Spleen (tissue), 11 donors: ENCODE data around the gene URAD. TPM values are rescaled to one million over a fixed set of nuclear protein-coding genes. Genes with fewer than 3 reads are reported as not detected.

Experiments
- DNase-seq: peaks from one replicate; pipeline ENCODE4 v3.0.0-alpha.2; 2020
- H3K27ac ChIP-seq, 8 donors: fragments of 200-600 bp; sonication (generic) in 7 of 8; 1 replicate in 4 of 8; 2 replicates in 4 of 8; pipeline versions ENCODE4 v1.5.0 to v1.8.0; 2016 to 2021; ENCODE audit warnings: inconsistent platforms in 4 of 8, mild to moderate bottlenecking in 4 of 8, moderate library complexity in 1 of 8
- H3K27me3 ChIP-seq, 7 donors: fragments of 200-600 bp; sonication (generic) in 6 of 7; replicated peaks in 1 of 7; 1 replicate in 4 of 7; 2 replicates in 3 of 7; pipeline versions ENCODE4 v1.5.0 to v1.8.0; 2016 to 2021; ENCODE audit warnings: inconsistent platforms in 3 of 7, mild to moderate bottlenecking in 1 of 7
- H3K36me3 ChIP-seq, 6 donors: fragments of 200-600 bp; sonication (generic) in 5 of 6; 1 replicate in 4 of 6; 2 replicates in 2 of 6; pipeline versions ENCODE4 v1.5.0 to v1.8.0; 2016 to 2021; ENCODE audit warnings: inconsistent platforms in 2 of 6
- H3K4me1 ChIP-seq, 6 donors: fragments of 200-600 bp; sonication (generic) in 5 of 6; 1 replicate in 3 of 6; 2 replicates in 3 of 6; pipeline versions ENCODE4 v1.5.0 to v1.8.0; 2016 to 2021; ENCODE audit warnings: inconsistent platforms in 3 of 6
- H3K4me3 ChIP-seq, 8 donors: fragments of 200-600 bp; sonication (generic) in 7 of 8; 1 replicate in 4 of 8; 2 replicates in 4 of 8; pipeline versions ENCODE4 v1.5.0 to v1.8.0; 2016 to 2021; ENCODE audit warnings: inconsistent platforms in 4 of 8, mild to moderate bottlenecking in 4 of 8, moderate library complexity in 2 of 8
- H3K9me3 ChIP-seq, 8 donors: fragments of 200-600 bp; sonication (generic) in 7 of 8; 1 replicate in 4 of 8; 2 replicates in 4 of 8; pipeline versions ENCODE4 v1.5.0 to v1.8.0; 2016 to 2021; ENCODE audit warnings: inconsistent platforms in 4 of 8
- CTCF ChIP-seq, 11 experiments: fragments of 200-600 bp in 7 of 11; fragments of 450-650 bp in 4 of 11; sonication (generic) in 4 of 11; IDR thresholded peaks in 8 of 11; conservative IDR thresholded peaks in 3 of 11; 1 replicate in 7 of 11; 2 replicates in 4 of 11; pipeline versions ENCODE4 v1.4.0 to v1.8.0; 2016 to 2021; ENCODE audit warnings: antibody characterized with exemption in 11 of 11, inconsistent platforms in 4 of 11, mild to moderate bottlenecking in 1 of 11
- POLR2A ChIP-seq, 3 donors: fragments of 450-650 bp; IDR thresholded peaks; one replicate each; pipeline ENCODE4 v1.5.1; 2017; ENCODE audit warnings: antibody characterized with exemption in 3 of 3, mild to moderate bottlenecking in 1 of 3
- POLR2AphosphoS5 ChIP-seq, 3 donors: sonication (generic); formaldehyde crosslinking; IDR thresholded peaks; one replicate each; pipeline ENCODE4 v1.5.1; 2017; ENCODE audit warnings: antibody characterized with exemption in 3 of 3
- WGBS, 5 donors: extraction: QIAGEN DNeasy Blood & Tissue Kit in 3 of 5; methylation state at CpG; one replicate each; pipeline versions ENCODE4 v1.1.5 to v1.1.7; 2013 to 2018; 5-methylcytosine and 5-hydroxymethylcytosine counted together
- intact Hi-C: fragments of 100-400 bp; cut with DNase I; formaldehyde crosslinking; loops from one replicate; pipeline ENCODE4 v1.15.0; 2023; ENCODE audit warnings: low total_unique reads
- polyA plus RNA-seq, 3 donors: library from polyadenylated mRNA; stranded (reverse); fragments of 200-250 nt; gene quantifications; one replicate each; pipeline ENCODE4 v1.2.1, GENCODE V29; 2013
- total RNA-seq, 7 donors: library from RNA; depleted of rRNA in 3 of 7; stranded (reverse); fragments of >200 nt in 3 of 7; fragmentation: NEBNext Ultra II Directional in 4 of 7; extraction: Animal tissue kit (Norgen Biotek cat#: 25700) in 4 of 7; gene quantifications; one replicate each; pipeline versions ENCODE4 v1.1.0 to v1.2.1, GENCODE V29; 2016 to 2021
- donor health status: healthy with polysubstance abuse.
- donor health status: DM: no; HTN: no; CAD: no; lungs with moderate emphysema.
- donor health status: DM: no; HTN: no; CAD: no.
- donor health status: Bipolar disorder and iron deficiency.
- donor health status: healthy.
- donor health status: DM: no; HTN: no; CAD: no.
- donor health status: DM: yes; HTN: yes; CAD: no.

URAD gene
- total and polyA plus RNA-seq, 10 donors = 0.20 to 1.3 TPM; not detected in 8

- Histone ChIP-seq H3K27me3 (peaks cover 0 to 100% (median 98%) of the 10 kb centered on the region in 7 donors), H3K9me3 (no peaks in the 10 kb centered on the region), H3K36me3 (no peaks in the 10 kb centered on the region), H3K4me1 (peaks cover 19 to 57% (median 43%) of the 10 kb centered on the region in 6 donors), H3K27ac (no peak overlapping the region), H3K4me3 (peak overlapping the region in 1 of 8 donors; percentile 19)
- TF ChIP-seq POLR2A (IDR thresholded peaks at IDR 0.05) (no peak), CTCF (IDR thresholded peaks at IDR 0.05 in 8 of 11, conservative IDR thresholded peaks at IDR 0.05 in 3 of 11) (no peak), POLR2AphosphoS5 (IDR thresholded peaks at IDR 0.05) (no peak)
- DNase-seq = no peak
- 10 to 17% (median 13%) methylated on average over 7 to 12 of the region's 12 CpGs for WGBS, 5 donors
- intact Hi-C loops = no loop called here
These were observed 12.0 kb downstream of the URAD start for GRCh38 chr13:27976362-27977091.

- Histone ChIP-seq H3K4me3 (peak overlapping the region in 1 of 8 donors; percentile 19), H3K27ac (no peak overlapping the region), H3K36me3 (no peaks in the 10 kb centered on the region), H3K4me1 (peaks cover 19 to 57% (median 42%) of the 10 kb centered on the region in 6 donors), H3K9me3 (no peaks in the 10 kb centered on the region), H3K27me3 (peaks cover 3 to 100% (median 98%) of the 10 kb centered on the region in 7 donors)
- TF ChIP-seq POLR2A (IDR thresholded peaks at IDR 0.05) = no peak
- TF ChIP-seq POLR2AphosphoS5 (IDR thresholded peaks at IDR 0.05) = no peak
- TF ChIP-seq CTCF (IDR thresholded peaks at IDR 0.05 in 8 of 11, conservative IDR thresholded peaks at IDR 0.05 in 3 of 11) = no peak
- intact Hi-C loops = no loop called here
- 4 to 6% (median 6%) methylated on average over 33 to 51 of the region's 51 CpGs for whole genome bisulfite sequencing, 5 donors
- no peak for DNase-seq
These were observed 12.7 kb downstream of the URAD start for GRCh38 chr13:27975564-27976361.

- intact Hi-C loops = no loop called here
- Histone ChIP-seq H3K27ac (no peak overlapping the region), H3K36me3 (no peaks in the 10 kb centered on the region), H3K4me1 (peaks cover 12 to 53% (median 35%) of the 10 kb centered on the region in 6 donors), H3K9me3 (no peaks in the 10 kb centered on the region), H3K4me3 (no peak overlapping the region), H3K27me3 (peaks cover 3 to 100% (median 98%) of the 10 kb centered on the region in 7 donors)
- 11 to 15% (median 12%) methylated on average over 7 of the region's 7 CpGs for WGBS, 5 donors
- TF ChIP-seq CTCF (IDR thresholded peaks at IDR 0.05 in 8 of 11, conservative IDR thresholded peaks at IDR 0.05 in 3 of 11) = no peak
- TF ChIP-seq POLR2A (IDR thresholded peaks at IDR 0.05) = no peak
- no peak for TF ChIP-seq POLR2AphosphoS5 (IDR thresholded peaks at IDR 0.05)
- DNase-seq = no peak
These were observed 14.4 kb downstream of the URAD start for GRCh38 chr13:27973961-27974662.
